Measurements from ENCODE around the gene WWOX. TPM values are rescaled to one million over a fixed set of nuclear protein-coding genes. Genes with fewer than 3 reads are reported as not detected.

WWOX gene
- total RNA-seq, 2 experiments from 2014 or later: 15.9 to 18.1 TPM

DNA sequence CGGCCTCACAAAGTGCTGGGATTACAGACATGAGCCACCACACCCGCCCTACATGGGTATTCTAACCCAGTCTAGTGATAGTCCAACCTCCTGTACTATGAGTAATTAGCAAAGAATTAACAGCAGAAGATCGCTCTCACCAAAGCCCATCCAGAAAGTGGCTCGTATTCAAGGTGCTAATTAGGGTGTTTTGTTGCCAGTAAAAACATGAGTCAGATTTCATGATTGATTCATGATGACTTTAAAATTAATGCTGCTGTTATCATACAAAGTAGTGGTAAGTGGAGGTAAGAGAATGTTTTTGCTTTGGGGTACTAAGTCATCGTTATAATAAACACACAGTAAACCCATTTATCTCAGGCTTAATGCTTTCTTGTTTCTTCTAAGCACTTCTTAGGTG, 428.8 kb downstream of the WWOX start:
- CTCF ChIA-PET: no interaction called here

DNA sequence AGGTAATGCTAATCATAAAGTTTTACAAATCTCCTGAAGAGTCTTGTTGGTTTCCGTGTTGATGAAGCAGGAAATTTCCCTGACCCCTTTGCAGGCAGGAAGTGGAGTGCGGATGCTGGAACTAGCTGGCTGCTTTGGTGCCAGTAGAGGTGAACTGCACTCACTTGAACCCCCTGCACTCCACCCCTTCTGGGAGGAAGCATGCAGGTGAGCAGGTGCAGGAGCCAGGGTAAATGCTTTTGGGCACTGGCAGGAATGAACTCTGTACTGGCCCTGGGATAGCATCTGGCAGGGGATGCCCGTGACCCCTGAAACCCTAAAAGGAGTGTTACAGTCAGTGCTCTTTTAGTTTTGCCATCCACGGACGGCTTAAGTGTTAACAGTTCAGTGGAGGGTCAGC, 430.4 kb downstream of the WWOX start:
- CTCF ChIA-PET: no interaction called here
- POLR2A ChIA-PET: no interaction called here

More for the DNA sequence above, 428.8 kb downstream of the WWOX start:
- POLR2A ChIA-PET: interaction anchor here (0.6 kb wide), 1 partner anchor 1027 kb away, joined by 3 read pairs; no protein-coding TSS in a partner anchor

GRCh38 chr16:78530283-78530682, 430.8 kb downstream of the WWOX start:
- CTCF ChIA-PET: no interaction called here
- POLR2A ChIA-PET: no interaction called here

DNA sequence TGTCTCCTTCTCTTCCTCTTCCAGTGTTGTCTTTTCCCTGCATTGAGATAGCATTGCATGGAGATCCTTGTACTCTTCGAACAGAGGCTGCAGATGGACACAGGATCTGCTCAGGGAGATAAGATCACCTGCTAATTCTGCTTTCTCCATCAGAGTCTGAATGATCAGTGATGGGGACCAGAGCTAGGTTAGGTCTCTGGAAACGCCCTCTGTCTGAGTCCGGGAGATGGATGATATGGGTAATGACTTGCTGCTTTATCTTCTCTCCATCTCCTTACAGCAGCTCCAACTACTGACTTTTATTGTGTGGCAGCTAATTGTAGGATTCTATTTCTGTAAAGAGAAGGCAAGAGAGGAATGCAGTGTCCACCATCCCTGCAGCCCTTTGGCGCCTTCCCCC, 435.6 kb downstream of the WWOX start:
- ChIA-PET POLR2A (no interaction called here), CTCF (no interaction called here)

DNA sequence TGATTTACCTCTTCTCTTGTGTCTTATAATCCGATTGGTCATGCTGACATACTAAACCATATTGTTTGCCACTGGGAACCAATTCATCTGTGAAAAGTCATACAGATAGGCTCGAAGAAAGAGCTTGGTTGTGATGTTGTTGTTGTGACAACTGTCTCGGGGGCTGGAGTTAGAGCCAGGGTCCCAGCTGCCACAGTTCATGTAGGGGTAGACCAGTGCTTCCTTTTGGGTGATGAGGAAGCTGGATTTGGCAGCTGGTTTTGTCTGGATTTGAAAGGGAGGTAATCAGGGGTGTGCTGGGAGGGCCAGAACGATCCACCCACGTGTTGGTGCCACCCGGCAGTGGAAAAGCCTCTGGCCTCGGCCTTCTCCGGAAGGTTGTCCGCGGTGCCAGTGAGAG, 438.1 kb downstream of the WWOX start:
- CTCF ChIA-PET: no interaction called here

GRCh38 chr16:78538292-78538691, 438.8 kb downstream of the WWOX start:
- POLR2A ChIA-PET: no interaction called here
- CTCF ChIA-PET: no interaction called here

More for the DNA sequence above, 438.1 kb downstream of the WWOX start:
- POLR2A ChIA-PET: no interaction called here

GRCh38 chr16:78538919-78539318, 439.5 kb downstream of the WWOX start:
- POLR2A ChIA-PET: no interaction called here
- CTCF ChIA-PET: no interaction called here

- POLR2A ChIA-PET: no interaction called here
- CTCF ChIA-PET: no interaction called here
Observed at GRCh38 chr16:78542419-78542818, 443.0 kb downstream of the WWOX start.

DNA sequence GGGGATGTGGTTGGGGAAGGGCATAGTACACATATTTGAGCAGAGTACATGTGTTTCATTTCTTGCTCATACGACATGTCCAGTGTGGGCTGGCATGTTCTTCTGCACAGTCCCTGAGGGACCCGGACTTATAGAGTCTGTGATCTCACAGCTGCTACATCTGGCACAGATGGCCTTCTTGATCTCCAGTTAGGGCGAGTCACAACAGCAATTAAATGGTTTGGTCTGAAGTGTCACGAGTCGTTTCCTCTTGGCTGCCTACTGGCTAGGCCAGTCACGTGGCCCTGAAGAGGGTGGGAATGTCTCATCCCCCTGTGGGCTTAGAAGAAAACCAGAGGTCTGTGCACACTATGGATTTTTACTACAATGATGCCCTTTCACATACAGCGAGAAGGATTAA, 443.6 kb downstream of the WWOX start:
- CTCF ChIA-PET: no interaction called here
- POLR2A ChIA-PET: no interaction called here

DNA sequence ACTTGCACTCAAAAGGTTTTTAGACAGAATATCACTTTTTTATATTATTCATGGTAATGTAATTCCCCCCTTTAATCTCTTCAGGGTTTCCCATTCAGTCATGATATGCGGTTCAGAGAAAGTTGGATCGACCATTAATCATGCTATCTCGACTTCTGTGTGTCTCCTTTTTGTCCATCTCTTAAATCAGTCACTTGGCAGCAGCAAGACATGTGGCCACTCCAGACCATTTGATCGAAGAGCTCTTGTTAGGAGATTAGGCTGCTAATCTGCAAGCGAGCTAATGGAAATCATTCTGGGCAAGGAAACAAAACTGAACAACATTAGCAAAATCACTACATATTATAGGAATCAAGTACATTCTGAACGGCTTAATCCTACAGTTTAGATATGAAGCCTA, 449.9 kb downstream of the WWOX start:
- POLR2A ChIA-PET: no interaction called here
- CTCF ChIA-PET: no interaction called here

- ChIA-PET POLR2A (no interaction called here), CTCF (no interaction called here)
Observed at GRCh38 chr16:78551487-78552085, 452.1 kb downstream of the WWOX start.

GRCh38 chr16:78552106-78552675, 452.7 kb downstream of the WWOX start:
- CTCF ChIA-PET: no interaction called here
- POLR2A ChIA-PET: no interaction called here

GRCh38 chr16:78552716-78553115, 453.3 kb downstream of the WWOX start:
- CTCF ChIA-PET: no interaction called here

GRCh38 chr16:78553268-78554039, 454.0 kb downstream of the WWOX start:
- ChIA-PET CTCF (no interaction called here), POLR2A (no interaction called here)

More at GRCh38 chr16:78552716-78553115, 453.3 kb downstream of the WWOX start:
- POLR2A ChIA-PET: no interaction called here

- ChIA-PET CTCF (no interaction called here), POLR2A (no interaction called here)
Observed at GRCh38 chr16:78556421-78556820, 457.0 kb downstream of the WWOX start.

DNA sequence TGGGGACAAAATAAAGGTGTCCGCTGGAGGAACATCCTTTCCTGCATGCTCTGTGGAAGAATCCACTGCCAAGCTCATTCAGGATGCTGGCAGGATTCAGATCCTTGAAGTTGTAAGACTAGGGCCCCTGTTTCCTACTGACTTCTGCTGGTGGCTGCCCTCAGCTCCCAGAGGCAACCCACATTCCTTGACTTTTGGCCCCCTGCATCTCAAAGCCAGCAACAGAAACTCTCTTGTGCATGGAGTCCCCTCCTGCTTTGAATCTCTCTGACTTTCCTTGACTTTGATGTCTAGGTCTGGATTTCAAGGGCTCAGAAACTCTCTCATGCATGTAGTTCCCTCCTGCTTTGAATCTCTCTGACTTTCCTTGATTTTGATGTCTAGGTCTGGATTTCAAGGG, 461.5 kb downstream of the WWOX start:
- CTCF ChIA-PET: no interaction called here
- POLR2A ChIA-PET: no interaction called here

- ChIA-PET POLR2A (no interaction called here), CTCF (no interaction called here)
Observed at GRCh38 chr16:78562111-78562510, 462.7 kb downstream of the WWOX start.

DNA sequence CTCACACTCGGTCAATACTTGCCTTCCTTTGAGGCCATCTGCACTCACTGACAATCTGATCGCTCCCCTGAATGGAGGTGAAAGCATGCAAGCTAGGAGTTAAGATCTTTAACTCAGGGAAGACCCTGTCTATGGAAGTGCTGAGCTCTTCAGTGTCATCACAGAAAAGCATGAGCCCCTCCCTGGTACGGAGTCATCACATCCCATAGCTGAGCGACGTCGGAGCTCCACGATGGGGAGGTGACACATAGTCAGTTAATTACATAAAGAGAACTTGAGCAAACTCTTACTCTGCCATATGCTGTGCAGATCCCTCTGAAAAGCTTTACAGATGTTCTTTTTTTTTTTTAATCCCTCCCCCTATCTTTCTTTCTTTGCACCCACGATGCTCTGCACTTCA, 463.2 kb downstream of the WWOX start:
- CTCF ChIA-PET: no interaction called here
- POLR2A ChIA-PET: no interaction called here

GRCh38 chr16:78563905-78564304, 464.5 kb downstream of the WWOX start:
- POLR2A ChIA-PET: no interaction called here
- CTCF ChIA-PET: interaction anchor here (0.6 kb wide), 1 partner anchor 28 kb away, joined by 3 read pairs; no protein-coding TSS in a partner anchor

DNA sequence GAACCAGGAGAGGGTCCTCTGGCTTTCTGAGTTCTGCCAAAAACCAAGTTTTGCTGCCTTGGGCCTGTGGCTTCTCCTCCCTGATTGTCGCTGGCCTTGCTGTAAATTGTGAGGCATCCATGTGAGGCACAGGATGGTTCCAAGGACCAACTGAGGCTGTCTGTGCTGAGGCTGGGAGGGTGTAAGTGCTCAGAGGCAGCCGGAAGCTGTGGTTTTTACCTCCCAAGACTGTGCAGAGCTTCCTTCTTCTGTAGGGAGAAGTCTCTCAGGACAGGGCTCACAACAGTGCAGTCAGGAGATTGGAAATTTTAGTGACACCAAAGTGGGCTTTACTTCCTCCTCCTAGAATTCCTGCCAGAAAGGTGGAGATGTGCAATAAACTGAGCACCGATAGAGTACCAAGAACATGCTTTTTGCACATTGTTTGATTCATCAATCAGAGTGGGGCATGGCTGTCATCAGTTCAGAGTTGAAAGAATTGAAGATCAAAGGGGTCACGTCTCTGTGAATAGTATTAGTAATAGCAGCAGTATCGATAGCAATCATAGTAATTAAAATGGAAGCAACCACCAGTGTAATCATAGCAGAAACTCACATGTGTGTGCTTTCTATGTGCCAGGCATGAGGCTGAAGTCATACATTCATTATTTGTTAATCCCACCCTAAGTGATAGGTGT, 467.1 kb downstream of the WWOX start:
- CTCF ChIA-PET: no interaction called here

More for the DNA sequence above, 467.1 kb downstream of the WWOX start:
- POLR2A ChIA-PET: no interaction called here
